Mucosa of descending colon (tissue), 3 donors: ENCODE measurements around the gene DOCK4. TPM values are rescaled to one million over a fixed set of nuclear protein-coding genes. Genes with fewer than 3 reads are reported as not detected.

Experiments used
- ATAC-seq: fragments of 200-7000 bp; cut with Tn5 transposase; one replicate; pipeline ENCODE4 v1.9.1; 2020; ENCODE audit warnings: mild to moderate bottlenecking, moderate library complexity
- DNase-seq, 3 donors: peaks; one replicate each; pipeline ENCODE4 v3.0.0-alpha.2; 2020
- H3K36me3 ChIP-seq: fragments of 200-600 bp; one replicate; pipeline ENCODE4 v1.8.0; 2021; ENCODE audit warnings: low read depth, mild to moderate bottlenecking
- H3K4me1 ChIP-seq: fragments of 200-600 bp; one replicate; pipeline ENCODE4 v1.8.0; 2021; ENCODE audit warnings: low read depth, mild to moderate bottlenecking
- H3K4me3 ChIP-seq: fragments of 200-600 bp; one replicate; pipeline ENCODE4 v1.8.0; 2021; ENCODE audit warnings: mild to moderate bottlenecking
- H3K9me3 ChIP-seq: fragments of 200-600 bp; one replicate; pipeline ENCODE4 v1.8.0; 2021; ENCODE audit warnings: mild to moderate bottlenecking
- intact Hi-C, 2 donors: fragments of 100-400 bp; cut with DNase I in 1 of 2; cut with micrococcal nuclease in 1 of 2; formaldehyde crosslinking; loops; one replicate each; pipeline versions ENCODE4 v1.11.0 to v1.11.1; 2022; cut with DNase I, micrococcal nuclease
- total RNA-seq, 3 donors: library from RNA; stranded (reverse); fragmentation: NEBNext Ultra II Directional in 2 of 3; extraction: Animal tissue kit (Norgen Biotek cat#: 25700) in 2 of 3; gene quantifications; one replicate each; pipeline versions ENCODE4 v1.2.1 to v1.2.4, GENCODE V29; 2021 to 2023
- TF ChIP-seq, protein P1 (sequence below): fragments of 200-600 bp; IDR thresholded peaks from one replicate; pipeline ENCODE4 v1.8.0; 2022; ENCODE audit warnings: antibody characterized with exemption, mild to moderate bottlenecking
- donor health status: DM: no; HTN: no; CAD: no; lungs with moderate emphysema.
- donor health status: DM: no; HTN: no; CAD: no.
- donor health status: DM: no; HTN: yes; CAD: no.

Gene DOCK4
- total RNA-seq, 3 donors from 2014 or later: 9.2 to 18.4 (median 12.7) TPM

- Histone ChIP-seq H3K9me3 (no peaks in the 10 kb centered on the region), H3K4me3 (no peak overlapping the region), H3K4me1 (peaks cover 4% of the 10 kb centered on the region), H3K36me3 (no peaks in the 10 kb centered on the region)
- DNase-seq (no peak), ATAC-seq (peak; percentile 85)
- intact Hi-C loops: no loop called here
- TF ChIP-seq, protein P1, sequence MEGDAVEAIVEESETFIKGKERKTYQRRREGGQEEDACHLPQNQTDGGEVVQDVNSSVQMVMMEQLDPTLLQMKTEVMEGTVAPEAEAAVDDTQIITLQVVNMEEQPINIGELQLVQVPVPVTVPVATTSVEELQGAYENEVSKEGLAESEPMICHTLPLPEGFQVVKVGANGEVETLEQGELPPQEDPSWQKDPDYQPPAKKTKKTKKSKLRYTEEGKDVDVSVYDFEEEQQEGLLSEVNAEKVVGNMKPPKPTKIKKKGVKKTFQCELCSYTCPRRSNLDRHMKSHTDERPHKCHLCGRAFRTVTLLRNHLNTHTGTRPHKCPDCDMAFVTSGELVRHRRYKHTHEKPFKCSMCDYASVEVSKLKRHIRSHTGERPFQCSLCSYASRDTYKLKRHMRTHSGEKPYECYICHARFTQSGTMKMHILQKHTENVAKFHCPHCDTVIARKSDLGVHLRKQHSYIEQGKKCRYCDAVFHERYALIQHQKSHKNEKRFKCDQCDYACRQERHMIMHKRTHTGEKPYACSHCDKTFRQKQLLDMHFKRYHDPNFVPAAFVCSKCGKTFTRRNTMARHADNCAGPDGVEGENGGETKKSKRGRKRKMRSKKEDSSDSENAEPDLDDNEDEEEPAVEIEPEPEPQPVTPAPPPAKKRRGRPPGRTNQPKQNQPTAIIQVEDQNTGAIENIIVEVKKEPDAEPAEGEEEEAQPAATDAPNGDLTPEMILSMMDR: no peak
These were observed 364.5 kb downstream of the DOCK4 start for GRCh38 chr7:111841596-111842205.

- no peak for ATAC-seq
- no peaks in the 10 kb centered on the region for H3K36me3 ChIP-seq
- TF ChIP-seq, protein P1: no peak
These were observed 365.7 kb downstream of the DOCK4 start for GRCh38 chr7:111840528-111840927.

DNA sequence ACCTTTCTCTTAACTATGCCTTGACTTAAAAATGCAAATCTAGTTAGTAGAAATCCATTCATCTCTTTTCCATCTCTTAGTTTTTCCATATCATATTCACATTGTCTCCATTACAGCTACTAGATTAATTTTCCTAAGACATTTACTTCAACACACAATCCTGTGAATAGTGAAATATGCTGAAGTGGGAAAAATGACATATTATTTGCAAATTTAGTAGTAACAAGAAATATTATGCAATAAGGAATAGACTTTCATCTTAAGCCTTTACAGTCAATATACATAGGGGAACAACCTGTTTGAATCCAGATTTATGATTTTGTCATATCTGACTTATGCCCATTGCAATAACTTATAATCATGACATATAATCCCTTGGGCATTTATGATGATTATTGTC, 366.9 kb downstream of the DOCK4 start:
- DNase-seq (no peak), ATAC-seq (no peak)
- no peaks in the 10 kb centered on the region for H3K9me3 ChIP-seq
- no peaks in the 10 kb centered on the region for H3K36me3 ChIP-seq
- no peaks in the 10 kb centered on the region for H3K4me1 ChIP-seq
- intact Hi-C loops: no loop called here
- TF ChIP-seq, protein P1: no peak
- no peak overlapping the region for H3K4me3 ChIP-seq

More at GRCh38 chr7:111840528-111840927, 365.7 kb downstream of the DOCK4 start:
- Histone ChIP-seq H3K4me3 (no peak overlapping the region), H3K4me1 (no peaks in the 10 kb centered on the region), H3K9me3 (no peaks in the 10 kb centered on the region)
- intact Hi-C loops: no loop called here
- DNase-seq: no peak

- TF ChIP-seq, protein P1: no peak
- Histone ChIP-seq H3K36me3 (no peaks in the 10 kb centered on the region), H3K4me3 (no peak overlapping the region), H3K9me3 (no peaks in the 10 kb centered on the region), H3K4me1 (no peaks in the 10 kb centered on the region)
- intact Hi-C loops: no loop called here
- no peak for ATAC-seq
- DNase-seq: no peak
These were observed 369.6 kb downstream of the DOCK4 start for GRCh38 chr7:111836592-111836991.

- Histone ChIP-seq H3K9me3 (no peaks in the 10 kb centered on the region), H3K4me3 (no peak overlapping the region), H3K36me3 (no peaks in the 10 kb centered on the region), H3K4me1 (no peaks in the 10 kb centered on the region)
- ATAC-seq (no peak), DNase-seq (no peak)
- intact Hi-C loops: no loop called here
- TF ChIP-seq, protein P1: no peak
These were observed 371.1 kb downstream of the DOCK4 start for GRCh38 chr7:111835066-111835465.

- TF ChIP-seq, protein P1: no peak
- ATAC-seq: no peak
These were observed 371.8 kb downstream of the DOCK4 start for GRCh38 chr7:111834367-111834766.

More at GRCh38 chr7:111834367-111834766, 371.8 kb downstream of the DOCK4 start:
- intact Hi-C loops: no loop called here
- H3K4me3 ChIP-seq: no peak overlapping the region
- no peaks in the 10 kb centered on the region for H3K9me3 ChIP-seq
- DNase-seq: no peak
- no peaks in the 10 kb centered on the region for H3K36me3 ChIP-seq
- no peaks in the 10 kb centered on the region for H3K4me1 ChIP-seq
